ENCODE data around the gene TIAM2.
"Not testable (repeated sequence)": the region's sequence is repeated elsewhere in the genome, so short reads cannot be mapped to it uniquely, and the experiment has no call there.

TIAM2 gene

GRCh38 chr6:154991207-154991606 lies 3.9 kb upstream of the TIAM2 start:
- no peak for DNase-seq (ENCODE audit: low read depth in 2 of 2)

DNA sequence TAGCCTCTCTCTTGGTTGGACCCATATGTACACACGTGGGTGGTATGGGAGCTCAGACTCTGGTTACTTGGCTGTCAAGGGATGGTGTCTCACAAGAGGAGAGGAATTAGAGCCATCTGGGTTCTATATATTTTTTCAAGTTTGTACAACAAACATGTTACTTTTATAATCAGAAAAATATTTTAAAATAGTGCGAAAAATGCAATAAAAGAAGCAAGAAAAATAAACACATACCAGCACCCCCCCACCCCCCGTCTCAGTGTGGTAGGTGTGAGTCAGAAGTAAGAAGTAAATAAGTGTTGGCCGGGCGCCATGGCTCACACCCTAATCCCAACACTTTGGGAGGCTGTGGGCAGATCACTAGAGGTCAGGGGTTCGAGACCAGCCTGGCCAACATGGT lies 2.1 kb upstream of the TIAM2 start:
- DNase-seq (ENCODE audit: low read depth in 2 of 2), result no peak

GRCh38 chr6:154993710-154994109 lies 1.4 kb upstream of the TIAM2 start:
- DNase-seq (ENCODE audit: low read depth in 2 of 2), result no peak

GRCh38 chr6:154994836-154995253 lies 270 bp upstream of the TIAM2 start:
- DNase-seq (ENCODE audit: low read depth in 2 of 2), result no peak

GRCh38 chr6:154996016-154996590 lies 988 bp downstream of the TIAM2 start:
- DNase-seq (ENCODE audit: low read depth in 2 of 2), result no peak

GRCh38 chr6:154996841-154997311 lies 1.8 kb downstream of the TIAM2 start:
- DNase-seq (ENCODE audit: low read depth in 2 of 2), result no peak

GRCh38 chr6:154998855-154999254 lies 3.7 kb downstream of the TIAM2 start:
- no peak for DNase-seq (ENCODE audit: low read depth in 2 of 2)

GRCh38 chr6:155001482-155001881 lies 6.4 kb downstream of the TIAM2 start:
- no peak for DNase-seq (ENCODE audit: low read depth in 2 of 2)

- no peak for DNase-seq (ENCODE audit: low read depth in 2 of 2)
Measured at GRCh38 chr6:155001934-155002333, 6.8 kb downstream of the TIAM2 start.

DNA sequence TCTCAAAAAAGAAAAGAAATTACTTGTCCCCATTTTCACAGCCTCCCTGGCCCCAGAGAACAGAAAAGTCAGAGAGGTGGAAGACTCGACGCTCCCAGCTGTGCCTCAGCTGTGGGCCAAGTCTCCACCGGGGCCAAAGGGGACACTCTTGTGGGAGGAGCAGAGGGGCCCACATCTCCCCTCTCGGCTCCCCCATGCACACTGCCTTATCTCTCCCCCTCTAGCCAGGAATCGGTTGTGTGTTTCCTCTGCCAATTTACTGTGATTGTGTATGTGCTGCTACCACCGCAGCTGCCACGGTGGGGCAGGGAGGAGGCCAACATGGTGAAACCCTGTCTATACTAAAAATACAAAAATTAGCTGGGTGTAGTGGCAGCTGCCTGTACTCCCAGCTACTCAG lies 8.4 kb downstream of the TIAM2 start:
- DNase-seq (ENCODE audit: low read depth in 2 of 2), result no peak

DNA sequence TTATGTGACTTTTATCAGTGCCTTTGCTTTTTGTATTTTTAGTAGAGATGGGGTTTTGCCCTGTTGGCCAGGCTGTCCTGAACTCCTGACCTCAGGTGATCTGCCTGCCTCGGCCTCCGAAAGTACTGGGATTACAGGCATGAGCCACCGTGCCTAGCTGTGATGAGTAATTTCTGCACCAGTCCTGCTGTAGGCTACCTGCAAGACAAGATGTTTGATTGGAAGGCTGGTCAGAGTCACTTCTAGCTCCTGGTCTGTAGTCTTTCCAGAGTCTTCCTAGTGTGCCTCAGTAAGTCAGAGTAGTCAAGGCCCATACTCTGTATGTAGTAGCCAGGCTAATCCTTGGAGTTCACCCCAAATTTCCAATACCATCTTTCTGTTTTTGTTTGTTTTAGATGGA lies 8.9 kb downstream of the TIAM2 start:
- no peak for DNase-seq (ENCODE audit: low read depth in 2 of 2)

DNA sequence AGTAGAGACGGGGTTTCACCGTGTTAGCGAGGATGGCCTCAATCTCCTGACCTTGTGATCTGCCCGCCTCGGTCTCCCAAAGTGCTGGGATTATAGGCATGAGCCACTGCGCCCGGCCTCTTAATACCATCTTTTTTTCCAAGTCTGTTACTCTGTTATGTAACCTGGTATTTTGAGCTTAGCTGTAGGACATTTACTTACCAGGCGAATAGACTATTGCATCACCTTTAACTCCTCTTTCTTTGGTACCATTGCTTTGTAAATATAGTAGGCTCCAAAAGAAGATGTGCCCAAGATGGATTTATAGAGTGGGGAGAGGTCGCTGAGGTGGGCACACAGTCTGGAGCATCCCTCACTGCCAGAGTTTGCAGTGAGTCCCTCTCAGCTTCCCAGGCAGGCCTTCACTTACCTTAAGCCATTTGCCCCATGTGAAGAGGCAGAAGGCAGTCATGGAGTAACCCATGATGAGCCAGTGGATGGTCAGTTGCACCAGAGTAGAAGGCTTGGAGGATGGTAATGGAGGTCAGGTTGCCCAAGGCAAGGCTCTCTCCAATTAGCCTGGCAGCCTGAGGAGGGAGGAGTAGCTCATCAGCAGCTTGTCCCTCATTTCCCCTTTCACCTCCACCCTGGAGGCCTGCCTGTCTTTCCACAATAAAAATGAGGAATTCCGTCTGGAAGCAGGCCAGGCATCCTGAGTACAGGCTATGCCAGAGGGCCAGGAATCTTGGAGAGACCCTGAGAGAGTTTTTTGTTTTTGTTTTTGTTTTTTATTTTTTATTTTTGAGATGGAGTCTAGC lies 9.7 kb downstream of the TIAM2 start:
- DNase-seq (ENCODE audit: low read depth in 2 of 2), result no peak

GRCh38 chr6:155008625-155009024 lies 13.5 kb downstream of the TIAM2 start:
- no peak for DNase-seq (ENCODE audit: low read depth in 2 of 2)

- DNase-seq (ENCODE audit: low read depth in 2 of 2), result no peak
Measured at GRCh38 chr6:155010940-155011339, 15.8 kb downstream of the TIAM2 start.

GRCh38 chr6:155011809-155012291 lies 16.7 kb downstream of the TIAM2 start:
- DNase-seq (ENCODE audit: low read depth in 2 of 2), result no peak

DNA sequence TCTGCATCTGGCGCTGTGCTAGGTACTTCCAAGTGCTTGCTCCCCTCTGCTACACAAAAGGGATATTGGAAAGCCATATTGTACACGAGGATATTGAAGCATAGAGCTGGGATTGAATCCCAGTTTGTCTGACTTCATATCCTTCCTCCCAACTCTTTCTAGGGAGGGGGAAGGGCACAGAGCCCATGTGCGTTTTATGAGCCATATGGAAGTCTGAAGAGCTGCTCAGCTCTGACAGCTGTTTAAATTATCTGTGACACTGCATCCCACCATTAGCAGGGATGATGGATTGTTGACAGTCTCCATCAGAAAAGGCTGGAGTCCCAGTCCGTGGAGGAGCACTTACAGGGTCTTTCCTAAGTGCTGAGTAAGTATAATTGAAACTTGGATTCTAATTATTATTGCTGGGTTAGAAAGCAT lies 18.4 kb downstream of the TIAM2 start:
- no peak for DNase-seq (ENCODE audit: low read depth in 2 of 2)

DNA sequence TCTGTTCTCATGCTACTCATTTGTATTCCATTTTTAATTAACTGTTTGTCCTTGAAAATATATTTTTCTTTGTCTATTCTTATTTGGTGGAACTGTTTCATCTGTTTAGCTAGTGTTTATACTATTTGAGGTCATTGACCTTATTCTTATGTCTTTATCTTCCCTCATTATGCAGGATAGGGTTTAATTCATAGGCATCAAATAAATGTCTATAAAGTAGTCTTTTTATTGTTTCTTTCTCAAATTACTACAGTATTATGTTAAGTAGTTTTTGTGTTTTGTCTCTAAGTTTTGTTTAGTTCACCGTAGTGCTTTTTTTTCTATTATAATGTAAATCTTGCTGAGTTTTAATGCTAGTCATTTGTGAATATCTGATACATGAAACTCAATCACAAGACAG lies 19.0 kb downstream of the TIAM2 start:
- DNase-seq (ENCODE audit: low read depth in 2 of 2), result no peak

DNA sequence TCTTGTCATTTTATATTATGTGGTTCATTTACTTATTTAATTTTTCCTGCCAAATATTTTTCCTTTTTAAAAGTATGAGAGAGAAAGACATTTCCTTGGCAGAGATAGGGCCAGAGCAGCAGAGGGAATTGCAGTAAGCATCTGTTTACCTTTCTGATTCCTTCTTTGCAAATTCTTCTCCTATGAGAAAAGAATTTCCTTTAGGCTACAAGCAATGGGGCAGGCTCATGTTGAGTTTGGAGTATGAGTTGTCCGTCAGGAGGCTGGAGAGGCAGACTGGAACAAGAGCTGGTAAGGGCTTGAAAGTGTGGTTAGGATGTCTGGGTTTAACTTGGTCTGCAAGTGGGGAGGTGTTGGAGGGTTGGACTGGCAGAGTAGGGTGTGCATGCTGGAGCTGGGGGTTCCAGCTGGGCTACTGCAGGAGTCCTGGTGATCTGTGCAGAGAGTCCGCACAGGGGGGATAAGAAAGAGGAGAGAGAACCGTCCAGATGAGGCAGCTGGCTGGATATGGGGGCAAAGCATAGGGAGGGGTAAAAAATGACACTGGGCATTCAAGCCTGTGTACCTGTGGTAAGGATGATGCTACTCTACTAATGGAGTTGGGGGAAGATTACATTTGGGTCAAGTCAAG lies 19.7 kb downstream of the TIAM2 start:
- DNase-seq (ENCODE audit: low read depth in 2 of 2), result no peak

DNA sequence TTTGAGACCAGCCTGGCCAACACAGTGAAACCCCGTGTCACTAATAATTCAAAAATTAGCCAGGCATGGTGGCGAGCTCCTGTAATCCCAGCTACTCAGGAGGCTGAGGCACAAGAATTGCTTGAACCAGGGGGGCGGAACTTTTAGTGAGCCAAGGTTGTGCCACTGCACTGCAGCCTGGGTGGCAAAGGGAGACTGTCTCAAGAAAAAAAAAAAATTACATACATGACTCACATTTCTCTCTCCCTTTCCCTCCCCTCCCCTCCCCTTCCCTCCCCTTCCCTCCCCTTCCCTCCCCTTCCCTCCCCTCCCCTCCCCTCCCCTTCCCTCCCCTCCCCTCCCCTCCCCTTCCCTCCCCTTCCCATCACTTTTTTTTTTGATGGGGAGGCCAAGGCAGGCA lies 23.3 kb downstream of the TIAM2 start:
- DNase-seq (ENCODE audit: low read depth in 2 of 2), result not testable (repeated sequence)

DNA sequence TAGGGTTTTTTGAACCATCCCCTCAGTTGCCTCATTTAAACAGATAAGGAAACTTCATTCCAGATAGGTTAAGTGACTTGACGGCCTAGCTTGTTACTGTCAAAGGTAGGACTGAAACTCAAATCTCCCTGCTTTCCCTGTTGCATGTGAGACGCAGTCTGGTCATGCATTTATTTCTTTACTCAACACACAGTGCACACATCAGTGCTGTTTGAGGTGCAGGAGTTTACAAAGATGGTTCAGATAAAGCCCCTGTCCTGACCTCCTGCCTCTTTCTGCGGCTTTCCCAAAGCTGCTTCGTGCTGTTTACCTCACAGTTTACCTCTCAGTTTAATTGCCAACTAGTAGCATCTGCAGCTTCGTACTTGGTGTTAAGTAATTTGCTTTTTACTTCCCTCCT lies 26.6 kb downstream of the TIAM2 start:
- DNase-seq (ENCODE audit: low read depth in 2 of 2), result no peak

- DNase-seq (ENCODE audit: low read depth in 2 of 2), result no peak
Measured at GRCh38 chr6:155022721-155023120, 27.6 kb downstream of the TIAM2 start.

- no peak for DNase-seq (ENCODE audit: low read depth in 2 of 2)
Measured at GRCh38 chr6:155023717-155024116, 28.6 kb downstream of the TIAM2 start.

All from stimulated activated CD4-positive, alpha-beta T cell treated with anti-CD3 and anti-CD28 coated beads, Interleukin-1b, Interleukin-23, amount 100 ng/mL, for 4 hours (primary cell).